K562 (cell line): ENCODE measurements around the gene ATP1A3. TPM values are rescaled to one million over a fixed set of nuclear protein-coding genes. Genes with fewer than 3 reads are reported as not detected.

ENCODE experiments used
- BACH1 ChIP-seq: fragments of 200-800 bp; sonication (Bioruptor generic); IDR thresholded peaks from 2 replicates; pipeline ENCODE4 v1.6.1; 2016; ENCODE audit warnings: missing genetic modification characterization, missing compliant biosample characterization
- CBX5 ChIP-seq: IDR thresholded peaks from 2 replicates; pipeline ENCODE4 v1.6.1; 2014; ENCODE audit warnings: low read depth, borderline replicate concordance
- CHD2 ChIP-seq: IDR thresholded peaks from 2 replicates; pipeline ENCODE4 v1.6.1; 2011; ENCODE audit warnings: low read depth, low read length
- DPF2 ChIP-seq: fragments of 450-650 bp; IDR thresholded peaks from 2 replicates; pipeline ENCODE4 v1.6.1; 2016
- ELF1 ChIP-seq: fragments of 200-800 bp; sonication (Bioruptor generic); IDR thresholded peaks from 2 replicates; pipeline ENCODE4 v1.6.1; 2016; ENCODE audit warnings: missing genetic modification characterization, missing compliant biosample characterization
- FOXK2 ChIP-seq, 2 experiments: fragments of 450-650 bp; IDR thresholded peaks in 1 of 2; conservative IDR thresholded peaks in 1 of 2; 2 replicates each; pipeline ENCODE4 v1.6.1; 2016; ENCODE audit warnings: low read depth in 2 of 2, mild to moderate bottlenecking in 1 of 2
- FOXP1 ChIP-seq: sonication (generic); formaldehyde crosslinking; IDR thresholded peaks from 2 replicates; pipeline ENCODE4 v1.8.0; 2022; ENCODE audit warnings: mild to moderate bottlenecking, missing genetic modification reagents
- HNRNPH1 ChIP-seq: fragments of 200-400 bp; formaldehyde crosslinking; optimal IDR thresholded peaks from 2 replicates; pipeline ENCODE3; 2017; ENCODE audit warnings: low read depth, mild to moderate bottlenecking, low read length, moderate library complexity
- HSF4 ChIP-seq: fragments of 250-450 bp; sonication (Bioruptor Pico); IDR thresholded peaks from 2 replicates; pipeline ENCODE4 v2.1.2; 2022; ENCODE audit warnings: mild to moderate bottlenecking, moderate library complexity, borderline replicate concordance
- KDM2B ChIP-seq: fragments of 250-450 bp; sonication (Bioruptor Pico); IDR thresholded peaks from 2 replicates; pipeline ENCODE4 v1.8.0; 2021; ENCODE audit warnings: mild to moderate bottlenecking, moderate library complexity
- KHSRP ChIP-seq: fragments of 450-650 bp; IDR thresholded peaks from 2 replicates; pipeline ENCODE4 v1.6.1; 2017
- KLF1 ChIP-seq: fragments of 450-650 bp; IDR thresholded peaks from 2 replicates; pipeline ENCODE4 v1.6.1; 2016; ENCODE audit warnings: missing genetic modification characterization, missing compliant biosample characterization
- MBD2 ChIP-seq: sonication (generic); IDR thresholded peaks from 2 replicates; pipeline ENCODE4 v1.6.1; 2016; ENCODE audit warnings: low read depth, borderline replicate concordance
- NR2C1 ChIP-seq, 2 experiments: fragments of 450-650 bp; IDR thresholded peaks; 2 replicates each; pipeline ENCODE4 v1.6.1; 2017; ENCODE audit warnings: mild to moderate bottlenecking in 2 of 2, antibody characterized with exemption in 1 of 2, inconsistent platforms in 1 of 2, missing compliant biosample characterization in 1 of 2, missing genetic modification characterization in 1 of 2
- PCBP2 ChIP-seq: fragments of 200-400 bp; formaldehyde crosslinking; IDR thresholded peaks from 2 replicates; pipeline ENCODE4 v1.6.1; 2018; ENCODE audit warnings: low read length, low read depth, mild to moderate bottlenecking, moderate library complexity; ENCODE audit not compliant: poor library complexity, severe bottlenecking
- PHF8 ChIP-seq: fragments of 200-600 bp; sonication (generic); IDR thresholded peaks from 2 replicates; pipeline ENCODE4 v1.6.1; 2012; ENCODE audit warnings: mixed run types, mild to moderate bottlenecking, inconsistent platforms, low read length, moderate library complexity, borderline replicate concordance
- SMARCB1 ChIP-seq: IDR thresholded peaks from 2 replicates; pipeline ENCODE4 v1.6.1; 2011; ENCODE audit warnings: improper control_type of control experiment, low read depth; ENCODE audit not compliant: insufficient read length
- SMARCC2 ChIP-seq: fragments of 450-650 bp; IDR thresholded peaks from 2 replicates; pipeline ENCODE4 v1.6.1; 2017; ENCODE audit warnings: antibody characterized with exemption, moderate library complexity, mild to moderate bottlenecking, low read depth
- TAF9B ChIP-seq: fragments of 450-650 bp; IDR thresholded peaks from 2 replicates; pipeline ENCODE4 v1.6.1; 2018; ENCODE audit warnings: mild to moderate bottlenecking; ENCODE audit not compliant: partially characterized antibody
- XRCC4 ChIP-seq: IDR thresholded peaks from one replicate; pipeline ENCODE4 v1.6.1; 2011; ENCODE audit not compliant: insufficient read depth, insufficient read length; ENCODE audit errors: extremely low read depth
- ZNF12 ChIP-seq: sonication (generic); formaldehyde crosslinking; IDR thresholded peaks from 2 replicates; pipeline ENCODE4 v1.4.0; 2020; ENCODE audit warnings: mild to moderate bottlenecking, missing genetic modification reagents
- ZNF354B ChIP-seq: fragments of 250-450 bp; sonication (Bioruptor Pico); IDR thresholded peaks from 2 replicates; pipeline ENCODE4 v1.4.0; 2020
- polyA plus RNA-seq, 8 experiments: library from polyadenylated mRNA; depleted of rRNA in 4 of 8; stranded (reverse) in 5 of 8; unstranded in 3 of 8; fragments of >200 nt; fragmentation: Nextera tagmentation in 2 of 8; fragmentation: Illumina TruSeq in 1 of 8; extraction: Ambion mirVana in 2 of 8; extraction: Trizol in 1 of 8; gene quantifications; 2 replicates each; pipeline versions ENCODE4 v1.2.1 to v1.2.3, GENCODE V29; 2011 to 2014; ENCODE audit warnings: inconsistent platforms in 1 of 8, missing spikeins in 1 of 8
- total RNA-seq, 7 experiments: library from RNA; depleted of rRNA in 6 of 7; stranded (reverse); fragments of >200 nt in 6 of 7; fragmentation: Illumina TruSeq in 2 of 7; extraction: Trizol in 2 of 7; gene quantifications; 2 replicates each; pipeline versions ENCODE4 v1.2.1 to v1.2.3, GENCODE V29; 2011 to 2021; ENCODE audit warnings: low replicate concordance in 1 of 7
- TF ChIP-seq, protein P1 (sequence below): fragments of 450-650 bp; IDR thresholded peaks from 2 replicates; pipeline ENCODE4 v1.6.1; 2016; ENCODE audit warnings: mild to moderate bottlenecking
- TF ChIP-seq, protein P2 (sequence below): sonication (generic); formaldehyde crosslinking; IDR thresholded peaks from 2 replicates; pipeline ENCODE4 v1.5.0; 2020; ENCODE audit warnings: missing genetic modification reagents
- TF ChIP-seq, protein P3 (sequence below): fragments of 250-450 bp; sonication (Bioruptor Pico); IDR thresholded peaks from 2 replicates; pipeline ENCODE4 v1.8.0; 2021; ENCODE audit warnings: mild to moderate bottlenecking, moderate library complexity
- TF ChIP-seq, protein P4 (sequence below): sonication (generic); formaldehyde crosslinking; IDR thresholded peaks from 2 replicates; pipeline ENCODE4 v1.8.1; 2023; ENCODE audit warnings: mild to moderate bottlenecking, missing genetic modification reagents

The ATP1A3 gene
- total and polyA plus RNA-seq, 9 of the 15 experiments (the other 6 are each of a cell fraction or from before 2014, with no cell fraction given): 0.03 to 1.0 (median 0.17) TPM; not detected in 3

DNA sequence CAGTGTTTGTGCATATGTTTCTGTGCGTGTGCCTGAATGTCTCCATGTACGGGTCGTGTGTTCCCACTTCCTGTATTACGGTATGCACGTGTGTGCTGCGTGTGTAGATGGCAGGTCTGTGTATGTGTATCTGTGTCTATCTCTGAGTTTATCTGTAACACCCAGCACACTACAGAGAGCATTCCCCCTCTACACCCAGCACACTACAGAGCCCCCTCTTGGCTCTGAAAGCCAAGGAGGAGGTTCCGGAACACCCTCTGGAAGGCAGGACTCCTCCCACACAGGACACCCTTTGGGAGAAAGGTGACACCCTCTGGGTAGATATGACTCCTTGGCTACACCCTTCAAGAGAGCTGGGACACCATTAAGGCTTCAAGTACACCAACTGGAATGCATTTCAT, 63.7 kb downstream of the ATP1A3 start (continued):
- TF ChIP-seq FOXK2 (conservative IDR thresholded peaks at IDR 0.05 in 1 of 2, IDR thresholded peaks at IDR 0.05 in 1 of 2; ENCODE audit: low read depth in 2 of 2) (peak in 1 of 2 experiments; percentile 58; a peak in 2 of 4 replicates), CHD2 (no peak), SMARCC2 (no peak), PHF8 (peak; percentile 44; the same call in 1 of the 2 replicates), ELF1 (tag) (peak; percentile 57), HNRNPH1 (no peak), ZNF354B (no peak), TAF9B (no peak), MBD2 (no peak), KHSRP (no peak), SMARCB1 (no peak), CBX5 (no peak), KLF1 (tag) (no peak), KDM2B (no peak), BACH1 (tag) (no peak), ZNF12 (CRISPR knock-in tag) (no peak), DPF2 (peak; percentile 66; the same call in 1 of the 2 replicates), HSF4 (CRISPR knock-in tag) (no peak), NR2C1 (IDR thresholded peaks at IDR 0.05) (no peak), NR2C1 (tag; IDR thresholded peaks at IDR 0.05) (no peak), XRCC4 (no peak), FOXP1 (no peak), PCBP2 (no peak)
- TF ChIP-seq, protein P1, sequence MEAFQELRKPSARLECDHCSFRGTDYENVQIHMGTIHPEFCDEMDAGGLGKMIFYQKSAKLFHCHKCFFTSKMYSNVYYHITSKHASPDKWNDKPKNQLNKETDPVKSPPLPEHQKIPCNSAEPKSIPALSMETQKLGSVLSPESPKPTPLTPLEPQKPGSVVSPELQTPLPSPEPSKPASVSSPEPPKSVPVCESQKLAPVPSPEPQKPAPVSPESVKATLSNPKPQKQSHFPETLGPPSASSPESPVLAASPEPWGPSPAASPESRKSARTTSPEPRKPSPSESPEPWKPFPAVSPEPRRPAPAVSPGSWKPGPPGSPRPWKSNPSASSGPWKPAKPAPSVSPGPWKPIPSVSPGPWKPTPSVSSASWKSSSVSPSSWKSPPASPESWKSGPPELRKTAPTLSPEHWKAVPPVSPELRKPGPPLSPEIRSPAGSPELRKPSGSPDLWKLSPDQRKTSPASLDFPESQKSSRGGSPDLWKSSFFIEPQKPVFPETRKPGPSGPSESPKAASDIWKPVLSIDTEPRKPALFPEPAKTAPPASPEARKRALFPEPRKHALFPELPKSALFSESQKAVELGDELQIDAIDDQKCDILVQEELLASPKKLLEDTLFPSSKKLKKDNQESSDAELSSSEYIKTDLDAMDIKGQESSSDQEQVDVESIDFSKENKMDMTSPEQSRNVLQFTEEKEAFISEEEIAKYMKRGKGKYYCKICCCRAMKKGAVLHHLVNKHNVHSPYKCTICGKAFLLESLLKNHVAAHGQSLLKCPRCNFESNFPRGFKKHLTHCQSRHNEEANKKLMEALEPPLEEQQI: no peak
- TF ChIP-seq, protein P2, sequence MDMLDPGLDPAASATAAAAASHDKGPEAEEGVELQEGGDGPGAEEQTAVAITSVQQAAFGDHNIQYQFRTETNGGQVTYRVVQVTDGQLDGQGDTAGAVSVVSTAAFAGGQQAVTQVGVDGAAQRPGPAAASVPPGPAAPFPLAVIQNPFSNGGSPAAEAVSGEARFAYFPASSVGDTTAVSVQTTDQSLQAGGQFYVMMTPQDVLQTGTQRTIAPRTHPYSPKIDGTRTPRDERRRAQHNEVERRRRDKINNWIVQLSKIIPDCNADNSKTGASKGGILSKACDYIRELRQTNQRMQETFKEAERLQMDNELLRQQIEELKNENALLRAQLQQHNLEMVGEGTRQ: no peak
- TF ChIP-seq, protein P3, sequence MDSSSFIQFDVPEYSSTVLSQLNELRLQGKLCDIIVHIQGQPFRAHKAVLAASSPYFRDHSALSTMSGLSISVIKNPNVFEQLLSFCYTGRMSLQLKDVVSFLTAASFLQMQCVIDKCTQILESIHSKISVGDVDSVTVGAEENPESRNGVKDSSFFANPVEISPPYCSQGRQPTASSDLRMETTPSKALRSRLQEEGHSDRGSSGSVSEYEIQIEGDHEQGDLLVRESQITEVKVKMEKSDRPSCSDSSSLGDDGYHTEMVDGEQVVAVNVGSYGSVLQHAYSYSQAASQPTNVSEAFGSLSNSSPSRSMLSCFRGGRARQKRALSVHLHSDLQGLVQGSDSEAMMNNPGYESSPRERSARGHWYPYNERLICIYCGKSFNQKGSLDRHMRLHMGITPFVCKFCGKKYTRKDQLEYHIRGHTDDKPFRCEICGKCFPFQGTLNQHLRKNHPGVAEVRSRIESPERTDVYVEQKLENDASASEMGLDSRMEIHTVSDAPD (CRISPR knock-in tag): no peak
- TF ChIP-seq, protein P4, sequence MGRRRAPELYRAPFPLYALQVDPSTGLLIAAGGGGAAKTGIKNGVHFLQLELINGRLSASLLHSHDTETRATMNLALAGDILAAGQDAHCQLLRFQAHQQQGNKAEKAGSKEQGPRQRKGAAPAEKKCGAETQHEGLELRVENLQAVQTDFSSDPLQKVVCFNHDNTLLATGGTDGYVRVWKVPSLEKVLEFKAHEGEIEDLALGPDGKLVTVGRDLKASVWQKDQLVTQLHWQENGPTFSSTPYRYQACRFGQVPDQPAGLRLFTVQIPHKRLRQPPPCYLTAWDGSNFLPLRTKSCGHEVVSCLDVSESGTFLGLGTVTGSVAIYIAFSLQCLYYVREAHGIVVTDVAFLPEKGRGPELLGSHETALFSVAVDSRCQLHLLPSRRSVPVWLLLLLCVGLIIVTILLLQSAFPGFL: no peak
